Left cardiac atrium (tissue), 4 donors: ENCODE data around the gene DPYD. TPM values are rescaled to one million over a fixed set of nuclear protein-coding genes. Genes with fewer than 3 reads are reported as not detected.
"Not testable (repeated sequence)": the region's sequence is repeated elsewhere in the genome, so short reads cannot be mapped to it uniquely, and the experiment has no call there.

ENCODE experiments used
- ATAC-seq, 2 donors: fragments of 200-7000 bp; cut with Tn5 transposase; one replicate each; pipeline ENCODE4 v1.9.1; 2020; ENCODE audit warnings: mild to moderate bottlenecking in 2 of 2, moderate library complexity in 2 of 2
- DNase-seq: peaks from one replicate; pipeline ENCODE4 v3.0.0-alpha.2; 2020
- intact Hi-C, 2 donors: fragments of 100-400 bp; cut with DNase I; formaldehyde crosslinking; loops; one replicate each; pipeline versions ENCODE4 v1.14.1 to v1.15.1; 2022 to 2023
- total RNA-seq, 2 donors: library from RNA; stranded (reverse); fragmentation: NEBNext Ultra II Directional; extraction: Animal tissue kit (Norgen Biotek cat#: 25700); gene quantifications; one replicate each; pipeline ENCODE4 v1.2.1, GENCODE V29; 2021
- donor health status: DM: no; HTN: yes; CAD: no.
- donor health status: DM: no; HTN: yes; CAD: no; lungs with severe emphysema.
- donor health status: DM: yes; HTN: yes; CAD: no.
- donor health status: Dilated cardiomyopathy.

Gene DPYD
- total RNA-seq, 2 donors from 2014 or later = 16.7 to 22.8 TPM

- intact Hi-C loops = loop anchor here in 1 of 2 donors (10.0 kb wide), 2 partner anchors 571 to 811 kb away; no protein-coding TSS in a partner anchor
- ATAC-seq (no peak), DNase-seq (no peak)
These were observed 676.8 kb downstream of the DPYD start for GRCh38 chr1:97243973-97244560.

GRCh38 chr1:97238816-97239215 is 682.0 kb downstream of the DPYD start:
- intact Hi-C loops = no loop called here
- no peak for ATAC-seq

GRCh38 chr1:97231354-97231753 is 689.5 kb downstream of the DPYD start:
- ATAC-seq, DNase-seq, intact Hi-C loops: not testable (repeated sequence)

More at GRCh38 chr1:97238816-97239215, 682.0 kb downstream of the DPYD start:
- DNase-seq = no peak

GRCh38 chr1:97212671-97213070 is 708.2 kb downstream of the DPYD start:
- no peak for DNase-seq
- no peak for ATAC-seq
- intact Hi-C loops = no loop called here

GRCh38 chr1:97210307-97210706 is 710.5 kb downstream of the DPYD start:
- DNase-seq (no peak), ATAC-seq (no peak)
- intact Hi-C loops = no loop called here

GRCh38 chr1:97209381-97209957 is 711.4 kb downstream of the DPYD start:
- DNase-seq (no peak), ATAC-seq (no peak)
- intact Hi-C loops = no loop called here

GRCh38 chr1:97207868-97208267 is 713.0 kb downstream of the DPYD start:
- DNase-seq (no peak), ATAC-seq (no peak)
- intact Hi-C loops = no loop called here

GRCh38 chr1:97204468-97204867 is 716.4 kb downstream of the DPYD start:
- intact Hi-C loops = no loop called here
- peak in 1 of 2 donors; percentile 54 for ATAC-seq
- no peak for DNase-seq

- DNase-seq = no peak
- intact Hi-C loops = no loop called here
- ATAC-seq = no peak
These were observed 718.1 kb downstream of the DPYD start for GRCh38 chr1:97202481-97203380.

- DNase-seq (no peak), ATAC-seq (no peak)
- intact Hi-C loops = no loop called here
These were observed 719.2 kb downstream of the DPYD start for GRCh38 chr1:97201641-97202040.

GRCh38 chr1:97200595-97200994 is 720.2 kb downstream of the DPYD start:
- ATAC-seq (no peak), DNase-seq (no peak)
- intact Hi-C loops = no loop called here

GRCh38 chr1:97196825-97197516 is 723.9 kb downstream of the DPYD start:
- ATAC-seq (no peak), DNase-seq (no peak)
- intact Hi-C loops = no loop called here

GRCh38 chr1:97192872-97193572 is 727.8 kb downstream of the DPYD start:
- DNase-seq = no peak
- intact Hi-C loops = no loop called here
- peak in 1 of 2 donors; percentile 51 for ATAC-seq

GRCh38 chr1:97190326-97190725 is 730.5 kb downstream of the DPYD start:
- ATAC-seq (no peak), DNase-seq (no peak)

GRCh38 chr1:97186381-97186780 is 734.5 kb downstream of the DPYD start:
- no peak for DNase-seq

More at GRCh38 chr1:97190326-97190725, 730.5 kb downstream of the DPYD start:
- intact Hi-C loops = no loop called here

GRCh38 chr1:97174039-97174704 is 746.7 kb downstream of the DPYD start:
- no peak for DNase-seq
- no peak for ATAC-seq
- intact Hi-C loops = no loop called here

More at GRCh38 chr1:97186381-97186780, 734.5 kb downstream of the DPYD start:
- intact Hi-C loops = no loop called here
- no peak for ATAC-seq

- intact Hi-C loops = no loop called here
- ATAC-seq = no peak
- no peak for DNase-seq
These were observed 750.5 kb downstream of the DPYD start for GRCh38 chr1:97170300-97170699.

GRCh38 chr1:97168056-97168455 is 752.8 kb downstream of the DPYD start:
- no peak for ATAC-seq
- intact Hi-C loops = no loop called here
- DNase-seq = no peak
